GM18508 (cell line): ENCODE measurements around the gene EDC3.
"Not testable (repeated sequence)": the region's sequence is repeated elsewhere in the genome, so short reads cannot be mapped to it uniquely, and the experiment has no call there.

Experiments used
- ATAC-seq: cut with Tn5 transposase; IDR thresholded peaks from one replicate; pipeline ENCODE4 v1.9.1; 2021; ENCODE audit warnings: moderate number of reproducible peaks; ENCODE audit not compliant: insufficient read depth, unreplicated experiment

EDC3 gene

DNA sequence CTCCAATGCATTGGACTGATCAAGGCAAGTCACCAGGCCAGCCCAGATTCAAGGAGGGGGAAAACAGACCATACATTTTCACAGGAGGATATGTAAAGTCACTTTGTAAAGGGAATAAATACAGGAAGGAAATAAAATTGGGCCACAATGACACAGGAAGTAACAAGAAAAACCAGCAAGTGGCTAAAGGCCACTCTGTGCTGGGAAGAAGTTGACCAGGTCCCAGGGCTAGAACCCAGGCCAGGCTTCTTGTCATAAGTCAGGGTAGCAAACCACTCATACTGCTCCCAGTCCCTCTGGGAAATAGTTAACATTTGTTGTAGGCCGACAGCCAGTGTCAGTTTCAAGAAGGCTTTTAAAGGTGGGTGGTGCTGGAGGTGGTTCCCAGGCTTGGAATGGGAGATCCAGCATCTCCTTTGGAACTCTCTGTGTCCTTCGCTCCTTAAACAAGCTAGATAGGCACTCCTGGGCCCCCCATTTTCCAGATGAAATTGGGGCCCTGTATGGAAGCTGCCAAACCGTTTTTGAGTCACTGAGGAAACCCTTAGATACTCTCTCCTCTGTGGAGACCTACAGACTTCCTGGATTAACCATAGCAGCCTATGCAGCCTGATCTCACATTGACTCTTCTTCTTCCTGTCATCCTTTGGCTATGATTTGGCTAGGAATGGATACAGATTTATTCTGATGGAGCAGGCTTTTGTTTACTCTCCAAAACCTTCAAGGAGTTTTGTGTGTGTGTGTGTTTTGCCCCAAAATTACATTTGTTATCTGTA is 14.7 kb upstream of the EDC3 start:
- no peak for ATAC-seq

DNA sequence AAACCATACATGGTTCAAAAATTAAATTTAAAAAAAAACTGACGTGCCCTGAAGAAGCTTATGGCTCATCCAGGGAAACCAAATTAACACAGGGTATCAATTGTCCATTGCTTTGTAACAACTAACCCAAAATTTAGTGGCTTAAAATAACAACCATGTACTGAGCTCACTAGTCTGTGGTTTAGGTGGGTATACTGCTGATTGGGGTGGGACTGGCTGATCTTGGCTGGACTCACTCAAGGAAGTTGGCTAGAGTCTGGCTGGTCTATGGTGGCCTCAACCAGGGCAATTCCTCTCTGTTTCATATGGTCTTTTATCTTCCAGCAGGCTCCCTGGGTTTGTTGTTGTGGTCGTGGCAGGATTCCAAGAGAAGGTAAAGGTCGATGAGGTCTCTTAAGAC is 14.1 kb upstream of the EDC3 start:
- no peak for ATAC-seq

DNA sequence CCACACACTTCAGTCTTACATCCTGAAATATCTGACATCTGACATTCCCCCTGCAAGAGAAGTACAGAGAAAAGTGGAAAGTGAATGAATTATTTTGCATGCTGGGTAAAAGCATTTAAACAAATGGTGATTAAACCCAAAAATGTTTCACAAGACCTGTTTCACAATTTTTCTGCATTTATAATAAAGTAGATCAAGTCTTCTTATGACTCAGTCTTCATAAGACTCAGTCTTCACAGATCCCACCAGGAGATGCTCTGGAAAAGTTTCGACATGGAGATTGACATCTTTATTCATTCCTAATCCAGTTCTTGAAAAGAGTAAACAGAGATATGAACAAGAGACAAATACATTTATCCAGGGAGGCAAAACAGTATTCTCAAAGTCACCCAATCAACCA is 13.2 kb upstream of the EDC3 start:
- ATAC-seq, result no peak

DNA sequence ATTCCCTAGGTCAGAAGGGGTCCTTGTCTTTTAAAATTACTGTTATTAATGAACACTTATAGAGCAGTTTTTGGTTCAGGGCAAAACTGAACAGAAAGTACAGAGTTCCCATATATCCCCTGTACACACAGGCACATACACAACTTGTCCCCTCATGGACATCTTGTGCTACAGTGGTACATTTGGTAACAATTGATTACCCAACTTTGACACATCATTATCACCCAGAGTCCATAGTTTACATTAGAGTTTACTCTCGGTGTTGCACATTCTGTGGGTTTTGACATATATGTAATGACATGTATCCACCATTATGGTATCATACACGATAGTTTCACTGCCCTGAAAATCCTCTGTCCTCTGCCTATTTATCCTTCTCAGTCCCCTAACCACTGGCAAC is 984 bp upstream of the EDC3 start:
- ATAC-seq, result no peak

DNA sequence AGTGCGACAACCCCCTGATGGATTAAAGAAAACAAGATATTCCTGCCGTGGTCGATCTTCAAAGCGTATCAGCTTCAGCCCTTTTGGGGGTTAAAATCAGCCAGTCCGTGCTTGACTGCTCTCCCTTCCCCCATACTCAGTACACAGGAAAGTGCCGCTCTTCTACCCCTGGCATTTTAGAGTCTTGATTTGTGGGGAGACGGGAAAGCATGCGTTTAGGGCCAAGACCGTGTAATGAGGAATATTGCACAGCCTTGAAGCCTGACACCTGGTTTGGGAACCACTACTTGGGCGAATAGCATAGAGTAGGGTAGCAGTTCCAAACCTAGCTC is 540 bp upstream of the EDC3 start:
- no peak for ATAC-seq

DNA sequence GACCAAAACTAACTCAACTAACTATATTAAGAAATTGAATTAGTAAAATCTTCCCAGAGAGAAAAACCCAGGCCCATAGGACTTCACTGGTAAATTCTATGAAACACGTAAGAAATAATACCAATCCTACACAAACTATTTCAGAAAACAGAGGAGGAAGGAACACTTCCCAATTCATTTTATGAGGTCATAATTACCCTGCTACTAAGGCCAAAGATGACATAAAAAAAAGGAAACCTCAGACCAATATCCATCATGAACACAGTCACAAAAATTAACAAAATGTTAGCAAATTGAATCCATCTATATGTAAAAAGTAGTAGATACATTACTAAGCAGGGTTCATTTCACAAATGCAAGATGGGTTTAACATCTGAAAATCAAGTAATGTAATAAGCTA is 3.5 kb downstream of the EDC3 start:
- ATAC-seq, result no peak

DNA sequence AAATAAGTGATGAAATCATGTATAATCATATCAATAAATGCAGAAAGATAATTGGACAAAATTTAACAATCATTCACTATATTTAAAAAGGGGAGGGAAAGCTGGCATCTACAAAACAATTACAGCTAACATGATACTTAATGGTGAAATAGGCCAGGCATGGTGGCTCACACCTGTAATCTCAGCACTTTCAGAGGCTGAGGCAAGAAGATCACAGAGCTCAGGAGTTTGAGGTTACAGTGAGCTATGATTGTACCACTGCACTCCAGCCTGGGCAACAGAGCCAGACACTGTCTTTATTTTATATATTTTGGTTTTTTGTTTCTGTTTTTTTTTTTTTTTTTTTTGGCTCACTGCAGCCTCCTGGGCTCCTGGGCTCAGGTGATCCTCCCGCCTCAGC is 12.1 kb downstream of the EDC3 start:
- no peak for ATAC-seq

DNA sequence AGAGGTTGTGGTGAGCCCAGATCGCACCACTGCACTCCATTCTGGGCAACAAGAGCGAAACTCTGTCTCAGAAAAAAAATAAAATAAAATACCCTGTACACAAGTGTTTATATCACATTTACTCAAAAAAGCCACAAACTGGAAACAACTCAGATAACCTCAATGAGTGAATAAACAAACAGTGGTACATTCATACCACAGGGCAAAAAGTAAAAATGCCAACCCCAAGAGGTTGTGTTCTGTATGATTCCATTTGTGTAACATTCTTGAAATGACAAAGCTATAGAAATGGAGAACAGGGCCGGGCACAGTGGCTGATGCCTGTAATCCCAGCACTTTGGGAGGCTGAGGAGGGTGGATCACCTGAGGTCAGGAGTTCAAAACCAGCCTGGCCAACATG is 12.9 kb downstream of the EDC3 start:
- no peak for ATAC-seq

DNA sequence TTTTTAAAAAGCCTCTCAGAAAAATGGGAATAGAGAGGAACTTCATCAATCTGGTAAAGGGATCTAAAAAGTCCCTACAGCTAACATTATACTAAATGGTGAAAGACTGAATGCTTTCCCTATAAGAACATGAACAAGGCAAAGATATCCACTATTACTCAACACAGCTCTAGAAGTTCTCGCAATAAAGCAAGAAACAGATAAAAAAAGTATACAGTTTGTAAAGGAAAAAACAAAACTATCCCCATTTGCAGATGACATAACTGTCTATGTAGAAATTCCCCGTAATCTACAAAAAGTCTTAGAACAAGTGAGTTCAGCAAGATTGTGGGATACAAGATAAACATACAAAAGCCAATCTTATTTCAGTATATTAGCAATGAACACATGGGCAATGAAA is 15.4 kb downstream of the EDC3 start:
- ATAC-seq, result no peak

DNA sequence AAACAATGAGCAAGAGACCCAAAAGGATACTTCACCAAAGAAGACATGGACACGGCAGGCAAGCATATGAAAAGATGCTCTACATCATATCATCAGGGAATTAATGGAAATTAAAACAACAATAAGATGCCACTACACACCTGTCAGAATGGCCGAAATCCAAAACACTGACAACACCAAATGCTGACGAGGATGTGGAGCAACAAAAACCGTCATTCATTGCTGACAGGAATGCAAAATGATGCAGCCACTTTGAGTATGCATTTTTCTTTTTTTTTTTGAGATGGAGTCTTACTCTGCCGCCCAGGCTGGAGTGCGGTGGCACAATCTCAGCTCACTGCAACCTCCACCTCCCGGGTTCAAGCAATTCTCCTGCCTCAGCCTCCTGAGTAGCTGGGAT is 19.0 kb downstream of the EDC3 start:
- no peak for ATAC-seq

DNA sequence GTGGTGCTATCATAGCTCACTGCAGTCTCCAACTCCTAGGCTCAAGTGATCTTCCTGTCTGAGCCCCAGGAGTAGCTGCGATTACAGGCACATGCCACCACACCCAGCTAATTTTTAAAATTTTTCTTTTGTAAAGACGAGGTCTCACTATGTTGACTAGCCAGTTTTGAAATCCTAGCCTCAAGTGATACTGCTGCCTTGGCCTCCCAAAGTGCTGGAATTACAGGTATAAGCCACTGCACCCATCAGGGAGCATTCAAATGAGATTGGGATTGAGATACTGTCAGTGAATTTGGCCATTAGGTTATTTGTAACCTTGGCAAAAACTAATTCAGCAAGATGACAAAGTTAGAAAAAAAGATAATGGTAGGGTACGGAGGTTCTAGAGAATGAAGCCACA is 21.7 kb downstream of the EDC3 start:
- no peak for ATAC-seq

DNA sequence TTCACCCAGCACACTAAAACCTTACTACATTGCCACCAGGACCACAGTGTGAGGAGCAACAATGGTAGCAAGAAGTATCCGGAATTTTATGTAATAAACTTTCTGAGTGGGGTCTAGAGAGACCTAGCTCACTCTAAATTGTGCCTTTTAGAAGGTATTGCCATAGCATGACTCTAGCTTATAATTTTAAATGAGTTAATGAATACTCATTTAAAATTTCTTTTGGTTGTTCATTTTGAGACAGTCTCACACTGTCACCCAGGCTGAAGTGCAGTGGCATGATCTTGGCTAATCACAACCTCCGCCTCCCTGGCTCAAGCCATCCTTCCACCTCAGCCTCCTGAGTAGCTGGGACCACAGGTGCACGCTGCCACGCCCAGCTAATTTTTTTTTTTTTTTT is 26.2 kb downstream of the EDC3 start:
- ATAC-seq, result no peak

DNA sequence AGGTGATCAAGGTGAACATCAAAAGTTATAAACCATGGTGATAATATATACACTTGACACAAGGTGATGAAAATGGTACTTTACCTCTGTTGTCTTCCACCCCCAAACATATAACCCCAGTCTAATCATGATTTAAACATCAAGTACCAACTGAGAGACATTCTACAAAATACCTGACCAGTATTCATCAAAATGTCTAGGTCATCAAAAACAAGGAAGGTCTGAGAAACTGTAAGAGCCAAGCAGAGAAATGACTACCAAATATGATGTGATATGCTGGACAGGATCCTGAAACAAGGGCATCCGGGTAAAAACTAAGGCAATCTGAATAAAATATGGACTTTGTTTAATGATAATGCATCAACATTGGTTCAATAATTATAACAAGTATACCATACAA is 27.8 kb downstream of the EDC3 start:
- no peak for ATAC-seq

DNA sequence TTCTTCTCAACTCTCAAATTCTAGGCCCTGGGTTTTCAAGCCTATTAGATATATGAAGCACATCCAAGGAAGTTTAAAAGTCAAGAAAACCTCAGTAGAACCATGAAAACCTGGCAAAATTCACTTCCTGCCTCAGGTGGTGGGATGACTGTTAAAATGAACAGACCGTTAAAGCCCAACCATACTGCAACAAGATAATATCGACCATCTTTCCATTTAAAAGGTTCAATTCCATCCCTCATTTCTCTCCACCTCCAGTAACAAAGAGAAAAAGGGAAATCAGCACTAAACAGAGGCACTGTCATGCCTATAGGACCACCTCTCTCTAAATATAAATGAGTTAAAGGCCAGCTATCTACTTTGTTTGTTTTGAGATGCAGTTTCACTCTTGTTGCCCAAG is 31.2 kb downstream of the EDC3 start:
- no peak for ATAC-seq

DNA sequence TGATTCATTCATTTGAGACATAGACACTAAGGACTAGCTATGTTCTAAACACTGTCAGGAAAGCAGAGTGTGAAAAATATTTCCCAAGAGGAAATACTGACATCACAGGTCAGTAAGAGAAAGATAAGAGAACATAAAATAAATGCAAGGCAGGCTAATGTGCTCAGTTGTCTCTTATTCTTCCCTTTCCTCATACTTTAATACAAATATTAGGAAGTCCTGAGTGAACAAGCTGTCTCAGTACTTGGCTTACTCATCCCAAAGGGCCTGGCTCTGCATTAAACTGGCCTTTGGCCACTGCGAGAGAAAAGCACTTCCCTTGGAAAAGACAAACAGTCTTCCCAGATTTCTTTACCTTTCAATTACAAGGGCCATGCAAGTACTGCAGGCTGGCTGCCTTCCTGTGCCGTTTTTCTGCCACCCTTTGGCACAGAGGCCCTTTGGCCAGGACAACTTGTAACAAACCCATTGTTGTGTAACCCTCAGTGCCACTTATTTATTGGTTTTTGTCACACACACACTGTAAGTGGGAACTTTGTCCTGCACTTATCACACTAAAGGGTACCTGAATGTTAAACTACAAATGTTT is 31.7 kb downstream of the EDC3 start:
- no peak for ATAC-seq

DNA sequence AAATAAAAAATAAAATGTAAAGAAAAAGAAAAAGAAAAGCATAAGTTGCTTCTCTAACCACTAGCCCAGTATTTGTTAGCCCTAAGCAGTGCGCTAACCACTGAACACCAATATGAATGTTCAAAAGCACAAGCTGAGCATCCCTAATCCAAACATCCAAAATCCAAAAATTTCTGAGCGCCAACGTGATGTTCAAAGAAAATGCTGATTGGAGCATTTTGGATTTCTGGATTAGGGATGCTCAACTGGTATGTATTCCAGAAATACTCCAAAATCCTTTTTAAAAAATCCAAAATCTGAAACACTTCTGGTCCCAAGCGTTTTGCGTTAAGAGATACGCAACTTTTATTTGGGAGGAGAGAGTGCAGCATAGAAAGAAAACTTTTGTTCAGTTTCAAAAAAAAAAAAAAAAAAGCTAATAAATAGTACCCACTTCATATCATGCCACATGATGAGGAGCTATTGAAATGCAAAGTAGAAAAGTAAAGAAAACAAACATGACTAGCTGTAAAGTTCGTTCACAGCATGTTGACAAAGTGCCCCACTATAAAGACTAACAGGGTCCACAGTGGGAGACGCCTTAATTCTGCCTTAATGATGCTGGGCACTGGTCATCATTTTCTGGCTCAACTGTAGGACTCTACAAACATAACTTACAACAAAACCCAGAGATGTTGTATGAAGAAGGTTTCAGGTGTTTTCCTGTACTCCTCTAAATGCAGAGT is 32.4 kb downstream of the EDC3 start:
- no peak for ATAC-seq

DNA sequence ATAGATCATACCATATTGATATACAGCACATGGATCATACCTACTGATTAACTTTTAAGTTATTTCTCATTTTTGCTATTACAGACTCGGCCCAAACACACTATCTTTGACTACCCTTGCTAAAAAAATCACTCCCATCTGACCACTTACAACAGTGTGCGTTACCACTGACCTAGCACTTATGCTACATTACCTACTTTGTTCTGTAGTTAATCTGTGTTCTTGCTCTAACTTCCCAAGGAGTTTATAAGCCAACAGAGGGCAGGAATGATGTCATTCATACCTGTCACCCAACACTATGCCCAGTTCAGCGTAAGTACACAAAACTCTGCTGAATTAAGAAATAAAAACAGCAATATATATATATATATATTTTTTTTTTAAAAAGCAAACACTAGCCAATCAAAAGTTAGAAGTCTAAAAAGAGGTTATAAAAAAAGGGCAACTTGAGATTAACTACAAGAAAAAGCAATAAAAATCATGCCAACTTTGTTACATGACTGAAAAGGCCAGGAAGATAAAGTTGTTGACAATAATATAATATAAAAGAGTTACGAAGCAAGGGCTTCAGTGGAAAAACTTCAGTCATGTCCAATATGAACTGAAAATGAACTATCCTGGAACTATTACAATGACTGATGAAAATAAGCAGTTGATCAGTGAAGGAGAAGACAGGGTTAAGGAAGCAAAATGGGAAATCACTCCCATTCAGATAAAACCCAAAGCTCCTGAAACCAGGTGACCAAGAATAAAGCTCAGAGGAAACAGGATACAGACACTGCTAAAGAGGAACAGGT is 33.6 kb downstream of the EDC3 start:
- ATAC-seq, result no peak

DNA sequence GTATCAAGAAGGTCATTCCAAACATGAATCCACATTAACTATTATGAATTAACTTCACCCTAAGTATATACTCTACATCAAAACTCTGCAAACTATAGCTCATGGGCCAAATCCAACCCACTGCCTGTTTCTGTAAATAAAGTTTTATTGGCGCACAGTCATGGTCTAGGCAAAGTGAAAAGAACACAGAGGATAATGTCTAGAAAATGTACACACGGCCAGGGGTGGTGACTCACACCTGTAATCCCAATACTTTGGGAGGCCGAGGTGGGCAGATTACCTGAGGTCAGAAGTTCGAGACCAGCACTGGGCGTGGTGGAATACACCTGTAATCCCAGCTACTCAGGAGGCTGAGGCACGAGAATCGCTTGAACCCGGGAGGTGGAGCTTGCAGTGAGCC is 34.5 kb downstream of the EDC3 start:
- ATAC-seq, result not testable (repeated sequence)

DNA sequence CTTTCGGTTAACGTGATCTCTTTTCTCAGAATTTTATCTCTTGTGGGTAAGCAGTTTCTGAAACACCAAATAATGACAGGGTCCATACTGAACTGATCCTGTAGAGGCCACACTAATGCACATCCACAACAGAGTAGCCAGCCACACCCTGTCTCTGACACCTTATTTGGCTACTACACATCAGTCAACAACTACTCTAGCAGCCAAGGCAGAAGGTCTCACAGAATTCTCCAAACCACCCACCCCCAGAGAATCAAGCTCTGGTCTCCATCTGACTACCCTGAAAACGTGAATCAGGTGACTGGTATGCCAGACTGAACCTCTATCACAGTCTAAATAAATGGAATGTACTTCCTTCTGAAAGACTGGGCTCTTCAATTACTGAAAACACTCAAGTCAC is 38.0 kb downstream of the EDC3 start:
- no peak for ATAC-seq

DNA sequence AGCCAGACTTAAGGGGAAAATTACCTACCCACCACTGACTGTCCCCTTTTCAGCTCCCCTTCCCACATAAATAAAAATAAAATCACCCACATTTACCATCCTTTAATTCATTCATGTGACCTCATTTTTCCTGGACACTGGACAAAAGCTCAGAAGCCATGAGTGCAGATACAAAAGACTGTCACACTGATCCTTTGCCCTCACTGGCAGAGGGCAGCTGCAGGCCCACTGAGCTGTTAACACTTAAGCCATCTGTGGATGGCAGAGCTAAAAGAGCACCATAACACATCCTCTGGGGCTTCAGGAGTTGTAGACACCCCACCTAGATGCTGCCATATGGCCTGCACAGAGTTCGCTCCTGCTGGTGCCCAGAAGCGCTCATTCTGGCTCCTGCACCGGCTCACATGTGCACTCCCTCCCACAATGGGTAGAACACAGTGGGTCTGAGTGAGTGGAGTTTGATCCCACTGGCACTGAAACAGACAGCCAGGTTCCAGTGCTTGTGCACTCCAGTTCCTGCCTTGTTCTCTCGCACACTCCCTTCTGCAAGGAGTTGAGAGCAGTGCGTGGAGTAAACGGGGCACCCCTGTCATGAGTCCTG is 38.8 kb downstream of the EDC3 start:
- no peak for ATAC-seq

DNA sequence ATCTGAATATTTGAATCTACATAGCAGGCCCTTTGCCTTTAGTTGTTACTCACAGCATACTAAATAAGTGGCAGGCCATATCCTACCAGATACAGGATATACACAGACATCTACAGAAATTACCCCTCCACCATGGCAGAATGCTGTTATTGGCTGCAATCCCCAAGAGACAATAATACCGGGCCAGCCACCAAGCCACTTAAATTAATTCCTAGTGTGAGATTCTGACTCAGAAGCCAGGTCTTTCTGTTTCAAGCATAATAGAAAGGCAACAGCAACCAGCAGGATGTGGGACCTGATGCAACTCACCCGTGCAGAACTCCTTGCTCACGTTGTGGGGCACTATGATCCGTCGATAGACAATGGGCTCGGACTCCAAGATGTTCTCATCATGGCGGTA is 40.4 kb downstream of the EDC3 start:
- no peak for ATAC-seq
